GM13976 (cell line): Measurements from ENCODE around the gene ACSL6.

Experiments used
- DNase-seq: peaks from one replicate; pipeline ENCODE4 v3.0.0; 2012; ENCODE audit warnings: low spot score
- CTCF ChIP-seq: IDR thresholded peaks from 2 replicates; pipeline ENCODE4 v1.5.1; 2012; ENCODE audit warnings: borderline replicate concordance, mild to moderate bottlenecking; ENCODE audit not compliant: insufficient read depth; ENCODE audit errors: extremely low read depth, missing control alignments, control extremely low read depth
- in situ Hi-C: fragments of 300-500 bp; cut with MboI; formaldehyde crosslinking; loops from one replicate; pipeline ENCODE4 v1.12.0; 2022; ENCODE audit warnings: low sequenced_read_pairs, mixed read lengths, inconsistent platforms; ENCODE audit not compliant: unreplicated experiment

Gene ACSL6

GRCh38 chr5:132000677-132001453 lies 10.6 kb downstream of the ACSL6 start:
- TF ChIP-seq CTCF, result no peak
- no peak for DNase-seq

DNA sequence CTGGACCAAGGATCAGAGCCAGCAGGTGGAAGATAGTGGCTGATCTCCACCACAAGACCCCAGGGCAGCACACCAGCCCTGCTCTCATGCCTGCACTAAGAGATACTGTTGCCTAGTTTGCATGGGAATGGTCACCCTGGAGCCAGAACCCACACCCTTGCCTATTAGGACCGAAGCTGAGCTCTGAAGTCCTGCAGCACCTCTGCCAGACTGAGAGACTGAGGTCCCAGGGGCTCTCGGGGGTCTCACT lies 11.3 kb downstream of the ACSL6 start:
- DNase-seq, result no peak
- in situ Hi-C loops, result loop anchor here (10.0 to 25.0 kb wide), 3 partner anchors 185 to 563 kb away; no protein-coding TSS in a partner anchor
- TF ChIP-seq CTCF, result no peak

More at GRCh38 chr5:132000677-132001453, 10.6 kb downstream of the ACSL6 start:
- in situ Hi-C loops, result loop anchor here (10.0 to 25.0 kb wide), 3 partner anchors 186 to 564 kb away; no protein-coding TSS in a partner anchor

DNA sequence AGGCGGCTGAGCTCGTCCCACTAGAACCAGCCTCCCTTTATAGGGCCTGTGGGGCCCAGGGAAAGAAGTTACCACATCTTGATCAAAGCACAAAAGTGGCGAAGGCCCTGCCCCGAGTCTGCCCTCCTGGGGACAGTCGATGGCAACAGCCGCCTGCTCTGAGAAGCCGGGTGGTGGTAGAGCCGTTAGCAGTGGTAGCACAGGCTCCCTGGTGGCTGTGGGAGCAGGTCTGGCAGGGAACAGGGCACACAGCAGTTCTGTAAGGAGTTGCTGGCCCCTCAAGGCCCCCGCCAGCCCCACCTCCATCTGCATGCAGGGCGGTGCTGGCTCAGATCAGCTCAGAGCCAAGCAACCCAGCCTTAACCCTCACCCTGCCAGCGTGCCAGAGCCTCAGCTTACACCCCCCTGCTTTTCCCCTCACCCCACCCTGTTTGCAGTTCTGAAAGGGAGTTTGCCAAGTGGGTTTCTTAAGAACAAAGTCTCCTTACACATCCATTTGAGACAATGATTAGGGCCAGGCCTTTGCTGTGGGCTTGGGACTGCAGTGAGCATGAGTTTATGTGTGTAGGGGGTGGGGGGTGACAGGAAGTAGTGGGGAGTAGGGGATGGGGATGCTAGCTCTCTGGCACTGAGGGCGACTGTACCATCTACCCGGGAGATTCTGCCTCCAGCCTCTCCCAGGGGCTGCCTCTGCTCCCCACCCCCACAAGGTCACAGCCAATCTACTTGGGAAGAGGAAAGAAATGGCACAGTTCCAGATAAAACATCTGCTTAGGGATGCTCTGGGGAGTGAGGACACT lies 11.8 kb downstream of the ACSL6 start:
- no peak for DNase-seq
- in situ Hi-C loops, result loop anchor here (10.0 to 25.0 kb wide), 3 partner anchors 185 to 562 kb away; no protein-coding TSS in a partner anchor
- TF ChIP-seq CTCF, result no peak

DNA sequence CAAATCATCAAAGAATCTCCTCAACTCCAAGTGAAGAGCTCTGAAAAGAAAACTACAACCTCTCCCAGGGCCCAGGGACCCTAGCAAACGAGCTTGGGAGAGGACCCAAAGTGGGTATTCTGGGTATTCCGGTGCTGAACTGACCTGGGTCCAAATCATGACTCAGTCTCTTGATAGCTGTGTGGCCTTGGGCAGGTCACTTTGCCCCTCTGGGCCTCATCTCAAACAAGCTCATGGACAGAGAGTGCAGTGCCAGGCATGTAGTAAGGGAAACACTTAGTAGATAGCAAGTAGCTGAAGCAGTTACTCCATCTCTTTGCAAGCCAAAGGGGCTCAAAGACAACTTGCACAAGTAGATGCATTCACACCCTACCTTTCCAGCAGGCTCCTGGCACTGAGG lies 12.4 kb downstream of the ACSL6 start:
- DNase-seq, result no peak
- TF ChIP-seq CTCF, result no peak
- in situ Hi-C loops, result no loop called here

DNA sequence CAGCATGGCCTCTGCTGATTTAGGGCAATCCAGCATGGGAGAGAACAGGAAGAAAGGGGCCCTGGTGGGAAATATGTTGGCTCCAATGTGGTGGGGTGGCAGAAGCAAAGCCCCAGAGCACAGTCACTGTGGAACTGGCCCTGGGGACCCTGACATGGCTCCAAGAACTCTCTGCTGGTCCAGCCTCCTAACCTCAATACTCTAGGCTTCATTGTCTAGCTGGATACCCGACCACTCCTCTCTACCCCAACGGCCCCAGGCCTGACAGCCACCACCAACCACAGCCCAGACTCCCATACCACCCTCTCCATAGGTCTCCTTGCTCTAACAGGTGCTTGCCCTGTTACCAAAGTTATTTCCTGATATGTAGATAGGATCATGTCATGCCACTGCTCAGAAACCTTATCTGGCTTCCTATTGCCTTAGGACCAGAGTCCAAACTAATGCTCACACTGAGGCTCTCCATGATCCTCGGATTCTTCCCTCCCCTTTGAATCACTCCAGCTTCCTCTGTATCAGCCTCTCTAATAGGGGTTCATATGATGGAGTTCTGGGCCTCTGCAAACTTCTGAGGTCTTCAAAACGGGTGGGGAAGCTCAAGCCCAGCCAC lies 12.9 kb downstream of the ACSL6 start:
- in situ Hi-C loops, result no loop called here
- TF ChIP-seq CTCF, result no peak
- DNase-seq, result no peak

GRCh38 chr5:131997727-131998117 lies 13.7 kb downstream of the ACSL6 start:
- in situ Hi-C loops, result no loop called here
- TF ChIP-seq CTCF, result no peak
- DNase-seq, result no peak
